K562 (cell line): ENCODE measurements around the gene OAT. TPM values are rescaled to one million over a fixed set of nuclear protein-coding genes. Genes with fewer than 3 reads are reported as not detected.

Experiments used
- BRCA1 ChIP-seq, 2 experiments: fragments of 450-650 bp in 1 of 2; sonication (generic) in 1 of 2; formaldehyde crosslinking in 1 of 2; IDR thresholded peaks; 2 replicates each; pipeline versions ENCODE4 v1.5.0 to v1.6.1; 2017 to 2020; ENCODE audit warnings: mild to moderate bottlenecking in 1 of 2, missing genetic modification reagents in 1 of 2
- DNMT1 ChIP-seq: fragments of 450-650 bp; IDR thresholded peaks from 2 replicates; pipeline ENCODE4 v1.6.1; 2016; ENCODE audit warnings: antibody characterized with exemption, mild to moderate bottlenecking
- EP400 ChIP-seq: fragments of 450-650 bp; IDR thresholded peaks from 2 replicates; pipeline ENCODE4 v1.6.1; 2017; ENCODE audit warnings: antibody characterized with exemption, mild to moderate bottlenecking, moderate library complexity
- ERF ChIP-seq: fragments of 450-650 bp; formaldehyde crosslinking; IDR thresholded peaks from 2 replicates; pipeline ENCODE4 v1.4.0; 2020; ENCODE audit warnings: mild to moderate bottlenecking, mixed read lengths
- KAT7 ChIP-seq: sonication (generic); formaldehyde crosslinking; IDR thresholded peaks from 2 replicates; pipeline ENCODE4 v1.8.0; 2022; ENCODE audit warnings: missing genetic modification reagents, mild to moderate bottlenecking, borderline replicate concordance
- LCOR ChIP-seq: sonication (generic); formaldehyde crosslinking; IDR thresholded peaks from 2 replicates; pipeline ENCODE4 v1.8.0; 2022; ENCODE audit warnings: mild to moderate bottlenecking, missing genetic modification reagents
- MITF ChIP-seq: IDR thresholded peaks from 2 replicates; pipeline ENCODE4 v1.6.1; 2014; ENCODE audit warnings: antibody characterized with exemption
- NR0B1 ChIP-seq: fragments of 450-650 bp; IDR thresholded peaks from one replicate; pipeline ENCODE4 v1.6.1; 2018; ENCODE audit warnings: mild to moderate bottlenecking, moderate library complexity; ENCODE audit not compliant: partially characterized antibody
- PREB ChIP-seq: sonication (generic); formaldehyde crosslinking; IDR thresholded peaks from 2 replicates; pipeline ENCODE4 v1.8.1; 2023; ENCODE audit warnings: mild to moderate bottlenecking, missing genetic modification reagents
- PYGO2 ChIP-seq: fragments of 450-650 bp; IDR thresholded peaks from 2 replicates; pipeline ENCODE4 v1.6.1; 2016; ENCODE audit warnings: mild to moderate bottlenecking, missing genetic modification characterization, moderate library complexity, missing compliant biosample characterization
- RBM22 ChIP-seq: fragments of 200-400 bp; formaldehyde crosslinking; IDR thresholded peaks from 2 replicates; pipeline ENCODE4 v1.6.1; 2018; ENCODE audit warnings: low read length, low read depth; ENCODE audit not compliant: poor library complexity, severe bottlenecking
- SMARCC2 ChIP-seq: fragments of 450-650 bp; IDR thresholded peaks from 2 replicates; pipeline ENCODE4 v1.6.1; 2017; ENCODE audit warnings: antibody characterized with exemption, moderate library complexity, mild to moderate bottlenecking, low read depth
- SRSF7 ChIP-seq: fragments of 200-400 bp; formaldehyde crosslinking; optimal IDR thresholded peaks from 2 replicates; pipeline ENCODE3; 2017; ENCODE audit warnings: mild to moderate bottlenecking, low read depth, low read length
- STAT5B ChIP-seq: fragments of 250-450 bp; sonication (Bioruptor Pico); IDR thresholded peaks from 2 replicates; pipeline ENCODE4 v1.8.0; 2021; ENCODE audit warnings: mild to moderate bottlenecking, inconsistent platforms
- ZFP30 ChIP-seq: fragments of 250-450 bp; sonication (Bioruptor Pico); IDR thresholded peaks from 2 replicates; pipeline ENCODE4 v1.8.0; 2022; ENCODE audit warnings: moderate library complexity, mild to moderate bottlenecking, inconsistent platforms, borderline replicate concordance
- ZHX1 ChIP-seq: fragments of 150-350 bp; conservative IDR thresholded peaks from 2 replicates; pipeline ENCODE4 v1.6.1; 2014; ENCODE audit warnings: low read length
- ZNF583 ChIP-seq: fragments of 250-450 bp; sonication (Bioruptor Pico); IDR thresholded peaks from 2 replicates; pipeline ENCODE4 v1.4.0; 2020
- ZNF639 ChIP-seq, 2 experiments: fragments of 200-800 bp in 1 of 2; sonication (Bioruptor generic) in 1 of 2; sonication (generic) in 1 of 2; formaldehyde crosslinking in 1 of 2; IDR thresholded peaks in 1 of 2; conservative IDR thresholded peaks in 1 of 2; 2 replicates each; pipeline versions ENCODE4 v1.5.0 to v1.6.1; 2016 to 2020; ENCODE audit warnings: missing compliant biosample characterization in 1 of 2, missing genetic modification characterization in 1 of 2, missing genetic modification reagents in 1 of 2
- ZNF780A ChIP-seq: fragments of 250-450 bp; sonication (Bioruptor Pico); IDR thresholded peaks from 2 replicates; pipeline ENCODE4 v1.5.0; 2021; ENCODE audit warnings: mild to moderate bottlenecking
- polyA plus RNA-seq, 8 experiments: library from polyadenylated mRNA; depleted of rRNA in 4 of 8; stranded (reverse) in 5 of 8; unstranded in 3 of 8; fragments of >200 nt; fragmentation: Nextera tagmentation in 2 of 8; fragmentation: Illumina TruSeq in 1 of 8; extraction: Ambion mirVana in 2 of 8; extraction: Trizol in 1 of 8; gene quantifications; 2 replicates each; pipeline versions ENCODE4 v1.2.1 to v1.2.3, GENCODE V29; 2011 to 2014; ENCODE audit warnings: inconsistent platforms in 1 of 8, missing spikeins in 1 of 8
- total RNA-seq, 7 experiments: library from RNA; depleted of rRNA in 6 of 7; stranded (reverse); fragments of >200 nt in 6 of 7; fragmentation: Illumina TruSeq in 2 of 7; extraction: Trizol in 2 of 7; gene quantifications; 2 replicates each; pipeline versions ENCODE4 v1.2.1 to v1.2.3, GENCODE V29; 2011 to 2021; ENCODE audit warnings: low replicate concordance in 1 of 7

The OAT gene
- total and polyA plus RNA-seq, 9 of the 15 experiments (the other 6 are each of a cell fraction or from before 2014, with no cell fraction given) = 100 to 312 (median 163) TPM

GRCh38 chr10:124354411-124355382 lies 64.0 kb downstream of the OAT start (continued):
- TF ChIP-seq NR0B1 (no peak), ZNF583 (CRISPR knock-in tag) (no peak), ZNF639 (CRISPR knock-in tag; conservative IDR thresholded peaks at IDR 0.05 in 1 of 2, IDR thresholded peaks at IDR 0.05 in 1 of 2) (no peak), EP400 (peak; percentile 48; the same call in 1 of the 2 replicates), SMARCC2 (no peak), RBM22 (no peak), SRSF7 (no peak), MITF (no peak), PYGO2 (tag) (no peak), STAT5B (no peak), LCOR (no peak), ZNF780A (CRISPR knock-in tag) (no peak), ZFP30 (CRISPR knock-in tag) (no peak), ZHX1 (no peak), DNMT1 (no peak), PREB (no peak), KAT7 (no peak), ERF (CRISPR knock-in tag) (no peak), BRCA1 (IDR thresholded peaks at IDR 0.05) (no peak), BRCA1 (CRISPR knock-in tag; IDR thresholded peaks at IDR 0.05) (no peak)
